Epithelial cell of alveolus of lung (primary cell): ENCODE measurements around the gene TMC7. TPM values are rescaled to one million over a fixed set of nuclear protein-coding genes. Genes with fewer than 3 reads are reported as not detected.

Source experiments
- total RNA-seq: library from RNA; depleted of rRNA; stranded (reverse); fragments of >200 nt; gene quantifications from 2 replicates; pipeline ENCODE4 v1.2.1, GENCODE V29; 2015

The TMC7 gene
- total RNA-seq: 0.26 TPM in 1 of 2 replicates, not detected in the other

GRCh38 chr16:18983565-18984434, at the start of gene TMC7:
TSS of gene TMC7 (plus strand) at chr16:18983934. CDS start at chr16:18984064, 130 bp downstream.

GRCh38 chr16:19067349-19068236, 83.9 kb downstream of the TMC7 start, which contains the start of gene COQ7:
TSS of gene COQ7 (plus strand) at chr16:19067614. CDS start at chr16:19067665, 51 bp downstream.

Other genes starting within 250 kb of the TMC7 start
- 3,319 and 3,960 TPM in 2 replicates for gene RPS15A, start 193.6 kb upstream of the TMC7 start, total RNA-seq
- gene ARL6IP1, start 182.4 kb upstream of the TMC7 start, total RNA-seq: 168 and 182 TPM in 2 replicates
- gene SMG1, start 57.5 kb upstream of the TMC7 start, total RNA-seq: 23.5 and 29.6 TPM in 2 replicates
- gene COQ7, start 83.7 kb downstream of the TMC7 start, total RNA-seq: 5.9 and 16.8 TPM in 2 replicates
- gene ITPRIPL2, start 130.0 kb downstream of the TMC7 start, total RNA-seq: 53.3 and 66.2 TPM in 2 replicates
- 1.3 and 3.7 TPM in 2 replicates for gene SYT17, start 184.3 kb downstream of the TMC7 start, total RNA-seq